Activated T-helper 1 cell treated with anti-CD3 and anti-CD28 coated beads, Interleukin-2, amount 50 U/mL, for 16 hours (primary cell): Measurements from ENCODE around the gene CNOT11.

Experiments used
- DNase-seq, 2 donors: peaks; one replicate each; pipeline ENCODE4 v3.0.0-alpha.2; 2020; ENCODE audit warnings: low read depth in 1 of 2, low spot score in 1 of 2

CNOT11 gene

GRCh38 chr2:101274142-101274541 lies 21.5 kb downstream of the CNOT11 start:
- DNase-seq: no peak

DNA sequence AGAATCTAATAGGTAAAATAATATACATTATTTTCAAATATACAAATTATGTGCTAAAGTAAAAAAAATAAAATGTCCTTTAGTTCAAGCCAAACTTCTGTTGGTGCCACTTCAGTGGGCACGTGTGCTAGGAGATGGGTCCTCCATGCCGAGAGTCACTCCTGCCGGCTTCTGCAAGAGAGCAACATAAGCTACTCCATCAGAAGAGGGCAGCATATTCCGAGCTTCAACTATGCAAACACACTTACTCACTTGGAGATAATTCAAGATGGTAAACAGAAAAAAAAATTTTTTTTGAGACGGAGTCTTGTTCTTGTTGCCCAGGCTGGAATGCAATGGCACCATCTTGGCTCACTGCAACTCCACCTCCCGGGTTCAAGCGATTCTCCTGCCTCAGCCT lies 24.4 kb downstream of the CNOT11 start:
- no peak for DNase-seq

- DNase-seq: no peak
Measured at GRCh38 chr2:101278925-101279324, 26.2 kb downstream of the CNOT11 start.

DNA sequence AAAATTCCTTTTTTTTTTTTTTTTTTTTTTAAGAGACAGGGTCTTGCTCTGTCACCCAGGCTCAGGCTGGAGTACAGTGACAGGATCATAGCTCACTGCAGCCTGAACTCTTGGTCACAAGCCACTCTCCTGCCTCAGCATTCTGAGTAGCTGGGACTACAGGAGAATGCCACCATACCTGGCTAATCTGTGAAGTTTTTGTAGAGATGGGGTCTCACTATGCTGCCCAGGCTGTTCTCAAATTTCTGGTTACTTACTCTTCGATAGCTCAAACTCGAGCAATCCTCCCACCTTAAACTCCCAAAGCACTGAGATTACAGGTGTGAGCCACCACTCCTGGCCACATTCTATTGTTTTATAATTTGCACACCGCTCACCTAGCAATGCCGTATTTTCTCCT lies 28.8 kb downstream of the CNOT11 start:
- no peak for DNase-seq

DNA sequence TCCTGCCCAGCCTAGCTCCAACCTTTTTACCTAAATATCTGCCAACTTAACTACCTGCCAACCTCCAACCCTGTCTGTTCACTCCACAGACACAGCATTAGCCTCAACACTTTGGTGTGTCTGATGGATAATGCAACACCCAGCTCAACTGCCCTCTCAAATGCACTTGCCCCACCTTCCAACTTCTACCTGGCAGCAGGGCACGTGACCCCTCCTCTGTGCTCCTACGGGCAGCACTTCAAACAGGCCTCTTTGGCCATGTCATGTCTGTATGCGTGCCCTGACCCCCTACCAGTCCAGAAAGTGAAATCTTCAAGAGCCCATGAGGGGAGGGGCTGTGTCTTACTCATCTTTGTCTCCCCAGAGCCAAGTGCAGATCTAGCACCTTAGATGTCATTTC lies 30.3 kb downstream of the CNOT11 start:
- no peak for DNase-seq

DNA sequence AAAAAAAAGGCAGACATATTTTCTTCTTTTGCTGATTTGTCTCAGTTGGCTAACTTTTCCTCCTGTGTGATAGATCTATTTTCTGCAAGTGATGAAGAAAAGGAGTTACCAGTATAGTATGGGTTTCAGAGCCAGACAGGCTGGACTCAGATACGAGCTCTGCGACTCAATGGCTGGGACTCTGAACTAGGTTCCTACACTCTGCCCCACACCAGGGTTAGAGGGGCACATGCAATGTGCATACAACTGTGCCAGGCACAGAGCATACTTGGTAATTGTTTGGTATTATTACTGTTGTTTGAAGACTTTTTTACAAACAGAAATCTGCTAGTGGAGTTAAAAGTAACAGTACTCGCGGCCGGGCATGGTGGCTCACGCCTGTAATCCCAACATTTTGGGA lies 34.0 kb downstream of the CNOT11 start:
- no peak for DNase-seq

- no peak for DNase-seq
Measured at GRCh38 chr2:101287303-101287702, 34.6 kb downstream of the CNOT11 start.

DNA sequence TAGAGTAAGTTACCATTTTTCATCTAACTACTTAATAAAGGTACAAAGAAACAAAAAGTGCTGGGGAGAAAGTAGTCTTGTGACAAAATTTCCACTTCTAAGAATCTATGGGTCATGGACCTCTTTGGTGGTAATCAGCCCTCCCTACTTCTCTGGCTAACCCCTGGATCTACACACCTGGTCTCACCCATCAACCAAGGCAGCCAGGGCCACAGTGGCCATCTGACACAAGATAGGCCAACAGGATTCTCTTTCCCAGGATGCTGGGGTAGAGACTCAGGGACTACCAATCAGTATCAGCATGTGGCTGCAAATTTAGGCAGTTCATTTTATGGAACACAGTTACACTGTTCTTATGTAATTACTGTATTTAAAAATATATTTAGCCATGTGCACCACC lies 38.0 kb downstream of the CNOT11 start:
- no peak for DNase-seq

- no peak for DNase-seq
Measured at GRCh38 chr2:101291973-101292372, 39.3 kb downstream of the CNOT11 start.

DNA sequence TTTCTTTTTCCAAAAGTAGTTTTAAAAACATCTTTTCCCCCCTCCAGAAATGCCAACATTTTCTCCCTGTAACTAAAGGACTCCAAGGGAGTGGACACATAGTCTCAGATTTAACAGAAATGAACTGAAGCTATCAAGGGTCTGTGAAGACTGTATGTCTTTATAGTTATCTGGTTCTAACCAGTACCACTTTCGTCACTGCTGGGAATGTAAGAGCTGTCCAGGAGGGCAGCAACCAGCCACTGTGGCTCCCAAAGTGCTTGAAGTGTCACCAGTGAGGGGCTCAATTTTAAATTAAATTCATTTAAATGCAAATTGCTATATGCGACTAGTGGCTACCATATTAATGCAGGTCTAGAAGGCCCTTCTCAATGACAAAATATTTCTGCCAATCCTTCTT lies 40.9 kb downstream of the CNOT11 start:
- DNase-seq: no peak

- no peak for DNase-seq
Measured at GRCh38 chr2:101294861-101295260, 42.2 kb downstream of the CNOT11 start.

DNA sequence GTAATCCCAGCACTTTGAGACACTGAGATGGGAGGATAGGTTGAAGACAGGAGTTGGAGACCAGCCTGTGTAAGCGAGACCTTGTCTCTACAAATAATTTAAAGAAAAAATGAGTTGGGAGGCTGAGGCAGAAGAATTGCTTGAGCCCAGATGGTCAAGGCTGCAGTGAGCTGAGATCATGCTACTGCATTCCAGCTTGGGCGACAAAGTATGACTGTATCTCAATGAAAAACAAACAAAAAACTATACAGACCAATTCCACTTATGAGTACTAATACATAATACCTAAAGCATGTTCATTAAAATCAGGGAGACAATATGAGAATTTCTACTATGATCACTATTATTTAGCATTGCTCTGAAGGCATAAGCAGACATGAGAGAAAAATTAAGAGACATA lies 43.2 kb downstream of the CNOT11 start:
- no peak for DNase-seq

DNA sequence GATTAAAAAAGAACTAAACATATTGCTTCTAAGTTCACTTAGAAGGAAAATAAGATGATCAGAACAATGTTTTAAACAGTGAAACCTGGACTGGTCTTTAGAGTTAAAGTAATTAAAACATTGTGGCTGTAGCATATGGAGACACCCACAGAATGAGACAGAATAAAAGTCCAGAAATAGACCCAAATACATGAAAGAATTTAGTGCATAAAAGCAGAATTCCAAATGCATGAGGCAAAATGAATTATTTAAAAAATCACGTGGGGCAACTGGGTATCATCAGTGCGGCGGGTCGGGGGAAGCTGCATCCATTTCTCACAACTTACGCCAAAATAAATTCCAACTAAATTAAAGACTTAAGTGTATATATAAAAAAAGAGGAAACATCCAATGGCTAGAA lies 43.7 kb downstream of the CNOT11 start:
- no peak for DNase-seq

- DNase-seq: no peak
Measured at GRCh38 chr2:101297383-101297782, 44.7 kb downstream of the CNOT11 start.

- no peak for DNase-seq
Measured at GRCh38 chr2:101299604-101300003, 46.9 kb downstream of the CNOT11 start.

DNA sequence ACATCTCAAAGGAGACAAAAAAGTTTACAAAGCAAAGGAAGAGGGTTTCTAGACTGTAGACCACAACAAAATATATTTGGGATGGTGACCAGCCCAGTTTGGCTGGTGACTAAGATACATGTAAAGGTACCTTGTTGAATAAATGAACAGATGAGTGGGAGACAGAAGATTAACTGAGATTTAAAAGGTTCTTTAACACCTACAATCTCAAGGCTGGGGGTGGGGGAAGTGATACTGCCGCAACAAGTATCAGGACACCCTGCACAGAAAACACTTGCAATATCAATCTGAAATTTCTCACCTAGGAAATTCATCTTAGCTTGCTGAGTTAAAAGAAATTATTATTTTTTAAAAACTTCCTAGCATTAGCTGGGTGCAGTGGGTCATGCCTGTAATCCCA lies 47.5 kb downstream of the CNOT11 start:
- no peak for DNase-seq

GRCh38 chr2:101300836-101301235 lies 48.1 kb downstream of the CNOT11 start:
- DNase-seq: no peak

- DNase-seq: no peak
Measured at GRCh38 chr2:101302016-101302415, 49.3 kb downstream of the CNOT11 start.

DNA sequence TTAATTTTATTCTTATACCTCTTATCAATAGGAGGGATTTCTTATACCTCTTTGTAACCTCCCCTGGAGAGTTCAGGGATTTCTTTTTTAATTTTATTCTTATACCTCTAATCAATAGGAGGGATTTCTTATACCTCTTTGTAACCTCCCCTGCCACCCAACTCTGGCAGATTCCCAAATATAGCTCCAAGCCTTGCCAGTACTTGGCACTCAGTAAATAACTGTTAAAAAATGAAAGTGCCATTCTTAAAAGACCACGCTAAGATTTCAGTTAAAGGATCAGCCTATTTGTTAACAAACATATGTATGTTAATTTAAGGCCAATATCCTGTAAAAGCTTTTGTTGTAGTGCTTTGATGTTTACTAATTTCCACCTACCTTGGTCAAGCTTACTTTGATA lies 51.0 kb downstream of the CNOT11 start:
- no peak for DNase-seq

GRCh38 chr2:101305035-101305434 lies 52.3 kb downstream of the CNOT11 start:
- no peak for DNase-seq

DNA sequence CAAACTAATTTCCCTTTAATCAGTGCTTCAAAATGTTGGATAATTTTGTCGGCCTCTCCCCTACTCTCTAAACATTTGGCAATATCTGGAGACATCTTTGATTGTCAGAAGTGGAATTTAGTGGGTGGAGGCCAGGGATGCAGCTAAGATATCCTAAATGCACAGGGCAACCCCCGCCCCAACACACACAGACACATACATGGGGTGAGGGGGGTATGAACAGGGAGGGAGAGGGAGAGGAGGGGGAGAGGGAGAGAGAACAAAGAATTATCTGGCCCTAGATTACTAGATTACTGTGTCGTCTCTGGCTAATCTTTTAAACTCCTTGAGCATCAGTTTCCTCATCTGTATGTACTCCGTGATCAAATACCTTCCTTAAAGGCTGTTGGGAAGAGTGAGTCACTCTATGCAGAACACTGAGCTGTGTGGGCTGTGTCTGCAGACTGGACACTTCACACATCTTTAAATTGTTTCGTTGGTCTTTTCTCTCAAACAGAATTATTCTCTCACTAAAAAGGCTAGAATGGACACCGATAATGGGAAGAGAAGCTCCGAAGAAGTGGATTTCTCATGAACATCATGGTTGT lies 52.9 kb downstream of the CNOT11 start:
- no peak for DNase-seq

- DNase-seq: no peak
Measured at GRCh38 chr2:101306410-101306809, 53.7 kb downstream of the CNOT11 start.

DNA sequence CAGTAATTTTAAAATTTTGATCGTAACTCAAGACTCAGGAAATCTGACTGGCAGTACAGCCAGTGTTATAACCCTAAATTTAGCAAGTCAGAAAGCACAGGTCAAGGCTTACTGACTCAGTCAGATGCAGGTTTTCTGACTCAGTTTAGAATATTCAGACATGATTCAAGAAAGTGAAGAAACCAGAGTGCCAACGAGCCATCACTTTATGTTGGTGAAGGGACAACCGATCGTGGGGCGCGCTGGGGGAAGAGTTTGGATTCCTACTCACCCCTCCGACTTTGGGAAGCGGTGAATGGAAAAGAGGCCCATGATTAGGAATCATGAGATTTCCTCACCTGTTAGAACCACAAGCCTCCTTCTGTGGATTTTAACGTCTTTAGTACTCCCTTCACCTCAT lies 54.8 kb downstream of the CNOT11 start:
- DNase-seq: no peak

DNA sequence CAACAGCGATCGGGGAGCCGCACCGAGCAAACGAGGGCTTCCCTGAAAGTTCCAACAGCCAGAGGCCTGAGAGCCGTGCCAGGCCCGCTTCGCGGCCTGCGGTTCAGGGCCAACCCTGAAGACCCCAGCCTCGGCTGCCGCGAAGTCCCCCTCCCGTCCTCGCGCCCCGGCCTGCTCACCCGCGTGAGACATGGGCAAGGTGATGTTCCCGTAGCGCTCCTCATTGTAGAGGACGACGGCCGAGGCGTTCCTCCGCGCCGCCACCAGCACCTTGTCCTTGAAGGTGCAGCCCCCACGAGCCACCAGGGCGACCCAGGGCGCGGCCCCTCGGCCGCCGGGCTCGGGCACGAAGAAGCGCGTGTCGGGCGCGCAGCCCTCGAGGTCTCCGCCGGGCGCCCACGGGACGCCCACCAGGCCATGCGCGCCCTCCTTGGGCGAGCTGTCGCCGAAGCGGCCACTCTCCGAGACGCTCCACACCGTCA lies 55.3 kb downstream of the CNOT11 start:
- DNase-seq: no peak
